Skin of body (tissue), 2 donors: Measurements from ENCODE around the gene RTTN. TPM values are rescaled to one million over a fixed set of nuclear protein-coding genes. Genes with fewer than 3 reads are reported as not detected.
"Not testable (repeated sequence)": the region's sequence is repeated elsewhere in the genome, so short reads cannot be mapped to it uniquely, and the experiment has no call there.

Experiments
- DNase-seq: peaks from one replicate; lab custom pipeline; 2025; lab: John Stamatoyannopoulos, UW
- total RNA-seq: library from RNA; depleted of rRNA; stranded (reverse); fragments of >200 nt; gene quantifications from one replicate; pipeline ENCODE4 v1.2.3, GENCODE V29; 2014

RTTN gene
- total RNA-seq, 1 donor from 2014 or later = 27.1 TPM

- no peak for DNase-seq
These were observed 55.7 kb downstream of the RTTN start for GRCh38 chr18:70149616-70150301.

GRCh38 chr18:70149156-70149555 is 56.3 kb downstream of the RTTN start:
- no peak for DNase-seq

GRCh38 chr18:70148039-70148938 is 57.2 kb downstream of the RTTN start:
- no peak for DNase-seq

- DNase-seq = no peak
These were observed 59.3 kb downstream of the RTTN start for GRCh38 chr18:70146174-70146573.

- DNase-seq = no peak
These were observed 63.5 kb downstream of the RTTN start for GRCh38 chr18:70142001-70142400.

- no peak for DNase-seq
These were observed 66.3 kb downstream of the RTTN start for GRCh38 chr18:70139138-70139537.

- DNase-seq = no peak
These were observed 69.9 kb downstream of the RTTN start for GRCh38 chr18:70135604-70136003.

- no peak for DNase-seq
These were observed 72.5 kb downstream of the RTTN start for GRCh38 chr18:70132999-70133398.

- DNase-seq = no peak
These were observed 77.2 kb downstream of the RTTN start for GRCh38 chr18:70128271-70128670.

- DNase-seq = no peak
These were observed 78.1 kb downstream of the RTTN start for GRCh38 chr18:70127359-70127758.

- no peak for DNase-seq
These were observed 78.7 kb downstream of the RTTN start for GRCh38 chr18:70126832-70127231.

GRCh38 chr18:70124139-70124538 is 81.3 kb downstream of the RTTN start:
- DNase-seq = no peak

- DNase-seq = no peak
These were observed 83.6 kb downstream of the RTTN start for GRCh38 chr18:70121842-70122241.

- no peak for DNase-seq
These were observed 88.5 kb downstream of the RTTN start for GRCh38 chr18:70116949-70117348.

GRCh38 chr18:70113511-70113910 is 92.0 kb downstream of the RTTN start:
- DNase-seq = no peak

GRCh38 chr18:70110678-70111077 is 94.8 kb downstream of the RTTN start:
- DNase-seq = no peak

GRCh38 chr18:70107091-70107490 is 98.4 kb downstream of the RTTN start:
- DNase-seq = no peak

GRCh38 chr18:70102854-70103253 is 102.6 kb downstream of the RTTN start:
- not testable (repeated sequence) for DNase-seq

GRCh38 chr18:70089858-70090257 is 115.6 kb downstream of the RTTN start:
- no peak for DNase-seq

- DNase-seq = no peak
These were observed 119.4 kb downstream of the RTTN start for GRCh38 chr18:70086085-70086484.

GRCh38 chr18:70085641-70086040 is 119.8 kb downstream of the RTTN start:
- DNase-seq = no peak

- DNase-seq = no peak
These were observed 123.1 kb downstream of the RTTN start for GRCh38 chr18:70082430-70082829.

- no peak for DNase-seq
These were observed 127.4 kb downstream of the RTTN start for GRCh38 chr18:70078106-70078505.
